ENCODE data around the gene FZD10.

GRCh38 chr12:130121226-130122000 lies 40.9 kb upstream of the FZD10 start:
- no peak for TF ChIP-seq EP300 (IDR thresholded peaks at IDR 0.05)
- TF ChIP-seq, protein P1, sequence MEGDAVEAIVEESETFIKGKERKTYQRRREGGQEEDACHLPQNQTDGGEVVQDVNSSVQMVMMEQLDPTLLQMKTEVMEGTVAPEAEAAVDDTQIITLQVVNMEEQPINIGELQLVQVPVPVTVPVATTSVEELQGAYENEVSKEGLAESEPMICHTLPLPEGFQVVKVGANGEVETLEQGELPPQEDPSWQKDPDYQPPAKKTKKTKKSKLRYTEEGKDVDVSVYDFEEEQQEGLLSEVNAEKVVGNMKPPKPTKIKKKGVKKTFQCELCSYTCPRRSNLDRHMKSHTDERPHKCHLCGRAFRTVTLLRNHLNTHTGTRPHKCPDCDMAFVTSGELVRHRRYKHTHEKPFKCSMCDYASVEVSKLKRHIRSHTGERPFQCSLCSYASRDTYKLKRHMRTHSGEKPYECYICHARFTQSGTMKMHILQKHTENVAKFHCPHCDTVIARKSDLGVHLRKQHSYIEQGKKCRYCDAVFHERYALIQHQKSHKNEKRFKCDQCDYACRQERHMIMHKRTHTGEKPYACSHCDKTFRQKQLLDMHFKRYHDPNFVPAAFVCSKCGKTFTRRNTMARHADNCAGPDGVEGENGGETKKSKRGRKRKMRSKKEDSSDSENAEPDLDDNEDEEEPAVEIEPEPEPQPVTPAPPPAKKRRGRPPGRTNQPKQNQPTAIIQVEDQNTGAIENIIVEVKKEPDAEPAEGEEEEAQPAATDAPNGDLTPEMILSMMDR (IDR thresholded peaks at IDR 0.05), result no peak
- no peak for TF ChIP-seq POLR2AphosphoS5 (IDR thresholded peaks at IDR 0.05)
- TF ChIP-seq POLR2A (IDR thresholded peaks at IDR 0.05), result no peak
